Amygdala (tissue), 56 donors: ENCODE results near the gene SGPL1.

Experiments
- DNase-seq, 56 donors: peaks; one replicate each; lab custom pipeline; 2025; lab: John Stamatoyannopoulos, UW

Gene SGPL1

DNA sequence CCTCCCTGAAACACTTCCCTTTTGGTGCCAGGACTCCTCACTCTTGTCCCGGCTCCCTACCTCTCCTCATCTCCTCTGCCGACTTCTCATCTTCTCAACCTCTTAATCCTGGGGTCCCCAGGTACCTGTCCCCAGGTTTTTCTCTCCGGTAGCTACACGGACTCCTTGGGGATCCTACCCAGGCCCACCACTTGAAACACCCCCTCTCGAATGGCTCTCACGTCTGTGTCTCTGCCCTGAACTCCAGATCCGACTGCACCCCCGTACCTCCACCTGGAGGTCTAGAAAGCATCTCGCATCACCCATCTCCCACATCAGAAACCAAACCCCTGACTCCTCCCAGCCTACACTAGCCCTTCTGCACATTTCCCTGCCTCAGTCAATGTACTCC lies 35.4 kb upstream of the SGPL1 start:
- DNase-seq, result no peak

DNA sequence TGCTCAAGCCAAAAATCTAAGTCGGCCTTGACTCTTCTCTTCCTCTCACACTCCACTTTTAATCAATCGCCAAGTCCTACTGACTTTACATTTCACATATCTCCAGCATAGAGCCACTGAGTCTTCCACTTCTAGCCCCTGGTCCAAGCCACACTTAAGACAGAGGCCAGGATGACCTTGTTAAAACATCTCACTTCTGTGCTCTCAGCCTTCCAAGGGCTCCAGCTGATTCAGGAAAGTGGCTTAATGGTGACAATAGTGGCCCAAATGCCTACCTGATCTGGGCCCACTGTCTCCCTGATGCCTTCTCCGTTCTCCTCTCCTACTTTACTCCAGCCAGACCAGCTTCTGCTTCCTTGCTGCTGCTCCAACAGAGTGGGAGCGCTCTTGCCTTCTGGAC lies 35.0 kb upstream of the SGPL1 start:
- DNase-seq, result no peak

DNA sequence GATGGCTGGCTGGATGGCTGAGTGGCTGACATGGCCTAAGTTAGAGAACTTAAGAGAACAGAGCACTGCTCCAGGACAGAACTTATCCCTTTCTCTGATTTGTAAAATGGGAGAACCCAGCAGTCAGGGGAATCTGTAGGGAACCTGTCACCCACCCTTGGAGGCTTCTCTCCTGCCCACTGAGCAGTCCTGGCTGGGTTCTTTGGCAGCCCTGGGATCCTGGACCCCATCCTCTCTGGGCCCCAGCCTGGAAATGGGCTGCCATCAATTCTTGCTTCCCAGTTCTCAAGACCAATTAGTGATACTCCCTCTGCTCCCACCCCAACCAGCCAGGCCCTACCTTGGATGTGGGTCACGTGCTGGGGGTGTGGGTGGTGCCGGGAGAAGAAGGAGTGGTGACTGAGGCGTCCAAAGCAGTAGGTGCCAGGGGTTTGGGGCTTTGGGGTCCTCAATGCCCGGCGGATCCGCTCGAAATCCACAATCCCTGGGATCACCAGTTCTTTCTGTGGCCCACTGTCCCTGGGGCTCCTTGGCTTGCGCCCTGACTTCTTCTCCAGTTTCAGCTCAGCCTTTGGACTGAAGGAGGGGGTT lies 34.2 kb upstream of the SGPL1 start:
- no peak for DNase-seq

DNA sequence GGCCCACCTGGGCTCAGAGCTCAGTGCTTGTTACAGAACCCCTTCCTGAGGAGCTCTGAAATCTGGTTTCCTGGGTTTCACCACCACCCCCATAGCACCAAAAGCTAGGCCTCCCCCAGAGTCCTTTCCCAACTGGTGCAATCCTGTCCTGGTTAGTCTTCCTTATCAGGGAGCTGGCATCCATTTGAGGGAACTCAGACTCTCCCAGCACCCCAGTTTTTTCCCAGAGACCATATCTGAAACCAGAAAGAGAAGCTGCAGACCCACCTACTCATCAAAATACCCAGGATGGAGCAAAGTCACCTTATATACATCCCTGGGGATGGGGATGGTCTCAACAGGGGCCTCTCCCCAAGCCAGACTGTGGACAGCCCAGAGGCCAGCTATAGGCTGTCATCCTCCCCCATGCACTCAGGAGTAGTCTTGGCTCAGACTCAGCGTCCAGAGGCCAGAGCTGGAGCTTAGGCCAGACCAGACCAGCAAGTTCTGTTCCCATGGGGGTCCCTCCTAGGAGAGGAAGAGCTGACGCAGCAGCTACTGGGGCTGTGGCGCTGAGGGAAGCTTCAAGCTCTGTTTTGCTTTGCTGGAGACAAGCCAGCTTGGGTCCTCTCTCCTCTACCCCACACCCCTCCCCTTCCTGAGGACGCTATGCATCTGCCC lies 33.5 kb upstream of the SGPL1 start:
- DNase-seq, result no peak

DNA sequence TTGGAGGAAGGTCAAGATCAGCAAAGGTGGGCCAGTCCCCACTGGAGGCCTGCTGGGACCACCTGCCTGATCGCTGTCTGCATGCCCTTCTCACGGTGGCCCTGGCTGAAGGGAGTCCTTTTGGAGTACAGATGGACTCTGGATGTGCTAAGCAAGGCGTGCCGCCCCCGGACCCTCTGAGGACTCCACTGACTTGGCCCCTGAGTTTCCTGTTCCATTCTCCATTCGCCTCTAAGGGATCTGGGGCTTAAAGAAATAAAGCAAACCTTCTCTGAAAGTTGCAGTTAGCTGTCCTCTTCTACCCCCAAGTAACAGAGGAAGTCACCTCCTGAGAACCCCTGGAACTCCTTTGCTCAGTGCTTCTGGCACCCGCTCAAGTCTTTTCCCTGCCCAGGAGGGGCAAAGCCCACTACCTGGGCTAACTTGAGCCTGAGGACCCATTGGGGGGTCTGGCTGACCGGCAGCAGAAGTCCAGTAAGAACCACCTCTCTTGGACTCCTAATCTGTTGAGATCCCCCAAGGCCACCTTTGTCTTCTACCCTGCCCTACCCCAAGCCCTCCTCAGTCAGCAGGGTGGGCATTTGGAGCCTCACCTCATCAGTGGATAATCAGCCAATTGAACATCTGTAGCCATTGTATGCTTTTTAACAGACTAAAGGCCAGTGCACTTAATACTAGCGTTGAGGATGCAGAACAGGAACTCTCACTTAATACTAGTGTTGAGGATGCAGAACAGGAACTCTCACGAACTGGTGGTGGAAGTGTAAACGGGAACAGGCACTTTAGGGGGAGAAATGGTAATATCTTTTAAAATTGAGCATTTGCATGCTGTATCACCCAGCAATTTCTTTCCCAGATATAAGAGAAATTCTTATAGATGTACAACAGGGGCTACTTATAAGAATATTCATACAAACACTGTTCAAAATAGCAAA lies 32.7 kb upstream of the SGPL1 start:
- no peak for DNase-seq

DNA sequence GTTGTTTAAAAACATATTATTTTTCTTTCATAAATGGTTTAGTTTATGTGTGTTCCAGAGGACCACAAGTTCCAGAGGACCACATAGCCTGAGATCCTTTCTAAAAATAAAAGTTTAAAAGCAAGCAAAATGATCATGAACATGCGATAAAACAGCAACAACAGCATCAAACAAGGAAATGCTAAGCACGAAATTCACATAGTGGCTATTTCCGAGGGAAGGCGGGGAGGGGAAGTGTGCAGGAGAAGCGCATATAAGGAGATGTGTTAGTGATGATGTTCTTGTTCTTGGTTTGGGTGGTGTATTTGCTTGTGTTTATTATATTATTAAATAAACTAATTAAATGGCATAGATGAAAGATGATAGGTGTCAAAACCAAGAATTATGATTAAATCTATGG lies 31.7 kb upstream of the SGPL1 start:
- no peak for DNase-seq

DNA sequence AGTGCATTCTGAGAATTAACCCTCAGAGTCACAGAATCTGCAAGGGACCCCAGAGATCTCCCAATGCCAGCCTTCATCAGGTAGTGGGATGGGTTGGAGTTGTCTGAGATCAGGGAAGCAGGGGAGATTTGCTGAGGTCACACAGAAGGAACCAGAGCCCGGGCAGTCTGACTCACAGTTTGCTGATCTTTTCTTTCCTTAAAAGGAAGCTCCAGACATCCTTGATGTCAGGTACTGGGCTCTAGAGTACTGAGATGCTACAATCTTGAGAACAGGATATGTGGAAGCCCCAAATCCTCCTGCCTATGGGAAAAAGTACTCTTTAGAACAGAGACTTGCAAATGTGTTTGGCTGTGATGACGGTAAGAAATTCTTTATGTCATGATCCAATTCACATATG lies 31.3 kb upstream of the SGPL1 start:
- DNase-seq, result no peak

DNA sequence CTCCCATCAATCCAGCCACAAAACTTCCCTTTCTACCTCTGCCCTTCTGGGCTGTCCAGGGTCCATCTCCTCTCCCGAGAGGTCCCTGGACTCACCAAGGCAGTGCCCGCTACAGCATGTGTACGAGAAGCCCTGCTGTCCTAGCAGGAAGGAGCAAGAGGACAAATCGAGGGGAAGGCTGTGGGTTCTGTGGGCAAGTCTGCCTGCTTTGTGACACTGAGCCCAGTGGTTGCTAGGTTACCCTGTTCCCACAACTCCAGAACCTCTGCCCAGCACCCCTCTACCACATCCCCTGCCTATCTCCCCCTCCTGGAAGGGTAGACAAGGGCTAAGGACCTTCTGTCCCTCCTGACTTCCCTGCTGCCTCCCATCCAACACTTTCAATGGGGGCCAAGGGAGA lies 30.6 kb upstream of the SGPL1 start, which contains the start of gene TBATA:
TBATA (minus strand) TSS at position 188 of the 400 bp plus-strand sequence. CDS start 1,998 bp downstream, outside the sequence.
- no peak for DNase-seq

DNA sequence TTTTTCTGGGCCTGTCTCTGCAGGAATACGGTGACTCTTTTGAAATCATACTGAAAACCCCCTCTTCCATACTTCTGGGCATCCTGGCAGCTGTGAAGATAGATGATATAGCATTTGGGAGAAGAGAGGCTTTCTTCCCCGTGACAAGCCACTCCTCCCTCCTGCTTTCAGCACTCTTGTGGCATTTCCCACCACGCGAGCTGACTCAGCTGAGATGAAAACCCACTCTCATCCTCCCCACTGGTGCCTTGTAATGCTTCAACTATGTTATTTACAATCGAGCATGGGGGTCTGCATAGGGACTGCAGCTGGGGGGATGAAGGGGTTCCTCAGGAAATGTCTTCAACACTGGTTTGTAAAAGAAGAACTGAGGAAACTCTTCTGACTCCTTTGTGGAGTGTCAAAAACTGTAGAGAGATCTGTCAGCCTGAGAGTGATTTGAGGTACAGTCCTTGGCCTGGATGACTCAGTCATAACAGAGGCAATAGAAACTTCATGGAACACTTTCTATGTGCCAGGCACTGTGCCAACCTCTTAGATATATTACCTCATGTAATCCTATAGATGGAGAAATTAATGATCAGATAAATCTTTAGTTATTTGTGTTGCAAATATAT lies 28.8 kb upstream of the SGPL1 start:
- no peak for DNase-seq

DNA sequence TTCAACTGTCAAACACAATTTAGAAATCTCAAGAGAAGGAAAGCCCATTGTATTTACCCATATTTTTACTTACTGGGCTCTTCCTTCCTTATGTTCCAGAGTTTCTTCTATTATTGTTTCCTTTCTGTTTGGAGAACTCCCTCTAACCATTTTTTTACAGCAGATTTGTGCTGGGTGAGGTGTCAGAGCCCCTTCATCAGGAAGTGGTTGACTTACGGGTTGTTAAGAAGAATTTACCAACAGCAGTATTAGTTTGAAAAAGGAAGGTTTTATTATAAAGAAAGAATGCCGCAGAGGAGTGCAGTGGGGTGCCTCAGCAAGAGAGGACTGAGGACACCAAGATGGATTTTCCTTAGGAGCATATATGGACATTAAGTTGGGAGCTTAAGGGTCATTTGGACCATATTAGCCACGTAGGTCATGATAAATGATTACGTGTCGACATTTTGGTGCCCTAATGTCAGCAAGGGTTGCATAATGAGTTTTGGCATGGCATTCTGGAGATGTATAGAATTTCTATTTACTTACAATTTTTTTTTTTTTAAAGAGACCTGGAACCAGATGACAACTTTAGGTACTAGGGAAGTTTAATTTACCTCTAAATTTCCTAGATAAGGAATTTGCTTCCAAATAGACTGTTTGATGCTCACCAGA lies 24.2 kb upstream of the SGPL1 start:
- no peak for DNase-seq

DNA sequence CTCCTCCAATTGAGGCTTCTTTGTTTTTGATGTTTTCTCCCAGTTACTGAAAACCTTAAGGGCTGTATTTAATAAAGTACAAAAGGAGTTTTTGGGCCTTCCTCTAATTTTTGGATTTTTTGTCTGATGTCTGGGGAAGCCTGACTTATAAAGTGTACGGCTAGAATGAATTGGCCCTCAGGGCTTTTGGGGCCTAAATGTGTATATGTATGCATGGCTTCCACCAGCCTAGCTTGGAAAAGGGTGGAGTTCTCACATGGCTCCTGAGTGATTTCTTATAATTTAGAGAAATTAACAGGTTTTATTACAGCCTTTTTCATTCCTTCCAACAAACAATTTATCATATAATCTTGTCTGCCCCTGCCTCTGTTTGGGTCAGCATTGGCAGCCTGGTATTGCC lies 20.1 kb upstream of the SGPL1 start:
- no peak for DNase-seq

DNA sequence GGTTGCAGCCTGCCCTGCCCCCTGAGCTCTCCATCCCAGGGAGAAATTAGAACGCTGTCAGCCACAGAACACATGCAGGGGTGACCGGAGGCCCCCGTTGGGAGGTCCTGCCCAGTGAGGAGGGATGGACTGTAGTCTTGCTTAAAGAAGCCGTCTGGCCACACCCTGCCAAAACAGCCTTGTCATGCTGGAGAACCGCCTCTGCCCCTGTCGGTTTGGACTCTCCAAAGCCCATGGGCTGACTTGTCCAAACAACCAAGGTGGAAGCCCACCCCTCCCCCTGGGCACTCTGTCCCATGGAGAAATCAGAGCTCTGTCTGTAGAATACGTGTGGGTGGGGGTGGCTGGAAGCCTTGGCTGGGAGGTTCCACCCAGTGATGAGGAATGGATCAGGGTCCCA lies 17.9 kb upstream of the SGPL1 start:
- no peak for DNase-seq

DNA sequence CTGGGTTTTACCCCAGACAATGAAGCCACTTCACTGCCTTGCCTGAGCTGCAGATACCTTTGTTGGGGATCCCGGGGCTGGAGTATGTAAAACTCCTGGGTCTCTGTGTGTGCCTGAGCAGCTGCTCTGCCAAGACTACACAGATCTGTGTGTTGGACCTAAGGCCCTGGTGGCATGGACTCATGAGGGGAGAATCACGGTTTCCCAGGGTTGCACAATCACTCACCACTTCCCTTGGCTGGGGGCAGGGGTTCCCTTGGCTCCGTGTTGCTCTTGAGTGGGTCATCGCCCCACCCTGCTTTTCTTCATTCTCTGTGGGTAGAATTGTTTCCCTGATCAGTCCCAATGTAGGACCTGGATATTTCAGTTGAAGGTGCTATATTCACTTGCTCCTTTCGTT lies 16.6 kb upstream of the SGPL1 start:
- DNase-seq, result no peak

DNA sequence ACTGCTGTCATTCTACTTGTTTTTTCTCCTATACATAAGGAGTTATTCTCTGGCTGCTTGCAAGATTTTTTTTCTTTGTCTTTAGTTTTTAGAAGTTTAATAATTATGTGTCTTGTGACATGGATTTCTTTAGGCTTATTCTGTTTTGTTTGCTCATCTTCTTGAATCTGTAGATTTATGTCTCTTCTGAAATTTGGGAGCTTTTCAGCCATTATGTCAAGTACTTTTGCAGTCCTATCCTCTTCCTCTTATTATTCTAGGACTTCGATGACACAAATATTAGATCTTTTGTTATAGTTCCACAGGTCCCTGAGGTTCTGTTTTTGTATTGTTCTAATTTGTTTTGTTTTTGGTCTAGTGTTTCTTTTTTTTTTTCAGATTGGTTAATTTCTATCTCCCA lies 13.9 kb upstream of the SGPL1 start:
- DNase-seq, result no peak

DNA sequence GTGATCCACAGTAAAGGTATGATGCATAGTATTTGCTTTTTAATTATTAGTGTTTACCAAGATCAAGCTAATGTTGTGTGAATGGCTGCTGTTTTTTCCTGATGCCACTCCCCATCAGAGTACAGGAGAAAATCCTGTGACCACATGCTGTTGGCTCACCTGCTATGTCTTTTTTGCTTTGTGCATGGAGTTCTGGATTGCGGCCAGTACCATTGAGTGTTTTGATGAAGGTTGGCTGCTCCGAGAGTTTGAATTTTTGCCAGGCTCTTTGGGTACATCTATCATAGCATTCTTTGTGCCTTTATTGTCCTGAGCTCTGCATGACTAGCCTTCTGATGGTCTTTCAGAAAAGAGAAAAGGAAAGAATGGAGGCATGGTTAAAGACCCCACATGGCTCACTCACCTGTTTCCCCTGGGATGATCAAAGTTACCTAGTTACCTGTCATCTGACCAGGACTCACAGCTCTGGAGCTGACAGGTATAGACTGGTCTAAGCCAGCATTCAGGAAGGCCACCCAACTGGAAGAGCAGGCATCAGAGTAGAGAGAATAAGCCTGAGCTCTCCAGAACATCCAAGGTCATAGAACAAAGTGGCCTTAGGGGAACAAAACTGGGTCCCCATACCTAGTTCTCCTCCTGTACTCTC lies 11.8 kb upstream of the SGPL1 start:
- DNase-seq, result no peak

DNA sequence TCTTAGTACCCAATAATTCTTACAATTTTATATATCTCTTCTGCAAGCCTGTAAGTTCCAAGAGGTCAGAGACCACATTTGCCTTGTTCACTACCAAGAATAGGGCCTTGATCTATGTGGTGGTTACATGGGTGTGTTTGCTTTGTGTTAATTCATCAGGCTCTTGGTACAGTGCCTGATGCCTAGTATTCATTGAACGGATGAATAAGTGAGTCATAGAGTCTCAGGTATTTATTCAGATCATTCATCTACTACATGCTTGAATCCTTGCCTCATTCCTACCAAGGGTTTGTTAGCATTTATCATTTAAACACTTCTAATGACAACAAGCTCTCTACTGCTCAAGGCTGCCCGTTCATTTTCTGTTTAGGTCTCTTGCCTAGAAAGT lies 11.3 kb upstream of the SGPL1 start:
- no peak for DNase-seq

DNA sequence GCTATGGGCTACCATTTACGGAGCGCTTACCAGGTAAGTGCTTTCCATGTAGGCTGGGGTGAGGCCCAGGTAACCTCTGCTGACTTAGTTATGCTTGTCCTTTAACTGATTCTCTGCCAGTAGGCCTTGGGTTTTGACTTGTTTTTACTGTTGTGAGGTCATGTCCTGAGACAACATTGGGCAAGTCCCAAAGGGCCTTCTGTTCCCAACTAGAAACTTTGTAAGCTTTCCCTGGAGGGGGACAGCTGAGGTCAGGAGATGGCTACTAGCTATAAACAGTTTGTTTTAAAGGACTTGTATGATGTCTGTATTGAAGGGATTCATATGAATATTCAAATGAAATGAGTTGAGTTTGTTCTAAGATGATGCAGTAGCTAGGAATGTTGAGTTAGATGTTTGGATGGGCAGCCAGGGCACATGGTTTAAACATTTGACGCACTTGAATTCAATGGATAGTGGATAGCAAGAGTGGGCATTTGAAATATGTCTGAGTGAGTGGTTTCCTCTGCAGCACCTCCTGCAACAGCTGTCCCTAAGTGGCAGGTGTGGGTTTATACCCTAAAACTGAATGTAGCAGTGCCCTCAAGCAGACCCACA lies 10.0 kb upstream of the SGPL1 start:
- DNase-seq, result no peak

DNA sequence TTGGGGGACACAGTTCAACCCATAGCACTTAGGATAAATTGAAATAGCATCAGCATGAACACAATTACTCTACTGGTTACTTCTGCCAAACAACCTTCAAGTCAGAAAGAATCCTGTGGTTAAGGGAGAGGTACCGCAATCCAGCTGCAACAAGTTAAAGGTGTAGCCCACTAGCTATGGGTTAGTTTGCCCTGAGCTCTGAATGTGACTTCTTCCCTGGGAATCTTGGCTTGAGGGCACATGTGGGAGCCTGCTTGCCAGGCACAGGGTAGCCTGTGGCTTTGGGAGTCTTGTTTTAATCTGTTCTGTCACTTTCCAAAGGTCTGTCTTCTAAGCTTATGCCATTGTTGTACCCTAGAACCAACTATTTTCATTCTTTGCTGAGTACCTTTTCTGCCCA lies 8.9 kb upstream of the SGPL1 start:
- no peak for DNase-seq

DNA sequence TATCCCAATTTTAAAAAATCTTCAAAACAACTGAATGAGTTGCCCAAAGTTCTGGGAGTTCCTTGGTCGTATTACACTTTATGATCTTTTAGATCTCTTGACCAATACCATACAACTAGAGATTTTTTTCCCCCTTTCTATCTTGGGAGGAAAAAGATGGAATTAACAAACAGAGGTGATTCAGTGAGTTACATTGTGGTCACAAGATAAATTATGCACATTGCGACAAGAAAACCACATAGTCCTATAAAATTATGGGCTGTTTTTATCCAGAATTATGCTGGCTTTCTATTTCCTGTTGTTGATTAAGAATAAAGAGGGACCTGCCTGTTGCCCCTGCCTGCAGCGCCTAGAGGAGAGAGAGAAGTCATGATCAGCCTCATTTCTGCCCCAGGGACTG lies 8.2 kb upstream of the SGPL1 start:
- no peak for DNase-seq
